GM18507 (cell line): ENCODE results near the gene WHRN.
A peak's percentile ranks its signal among the peaks of the same experiment; 100 is the strongest.

Experiments used
- DNase-seq: peaks from one replicate; pipeline ENCODE4 v3.0.0; 2011; ENCODE audit warnings: low read depth; ENCODE audit not compliant: insufficient read length; ENCODE audit errors: extremely low spot score
- FAIRE-seq: peaks from 2 replicates; lab custom pipeline; 2011; peaks lifted over from hg19 to GRCh38; lab: Jason Lieb, UNC

The WHRN gene

GRCh38 chr9:114409103-114409780 is 96.0 kb downstream of the WHRN start:
- FAIRE-seq (no peak), DNase-seq (no peak)

- no peak for FAIRE-seq
These were observed 96.6 kb downstream of the WHRN start for GRCh38 chr9:114408645-114409044.

GRCh38 chr9:114407889-114408288 is 97.4 kb downstream of the WHRN start:
- DNase-seq (no peak), FAIRE-seq (no peak)

More at GRCh38 chr9:114408645-114409044, 96.6 kb downstream of the WHRN start:
- DNase-seq, result no peak

GRCh38 chr9:114406441-114406840 is 98.8 kb downstream of the WHRN start:
- FAIRE-seq, result no peak
- DNase-seq, result no peak

GRCh38 chr9:114405294-114406034 is 99.8 kb downstream of the WHRN start:
- peak; percentile 71 for DNase-seq
- FAIRE-seq, result peak; percentile 90

- DNase-seq (no peak), FAIRE-seq (peak; percentile 21)
These were observed 100.7 kb downstream of the WHRN start for GRCh38 chr9:114404531-114404930.

- DNase-seq (no peak), FAIRE-seq (no peak)
These were observed 102.0 kb downstream of the WHRN start for GRCh38 chr9:114403153-114403756.

GRCh38 chr9:114401344-114401743 is 103.9 kb downstream of the WHRN start:
- DNase-seq (no peak), FAIRE-seq (no peak)

GRCh38 chr9:114400772-114401171 is 104.5 kb downstream of the WHRN start:
- DNase-seq, result no peak
- FAIRE-seq, result no peak

GRCh38 chr9:114400219-114400618 is 105.1 kb downstream of the WHRN start:
- no peak for FAIRE-seq
- no peak for DNase-seq

GRCh38 chr9:114399381-114399780 is 105.9 kb downstream of the WHRN start:
- no peak for FAIRE-seq
- no peak for DNase-seq

- DNase-seq, result peak; percentile 96
- FAIRE-seq, result peak; percentile 89
These were observed 107.2 kb downstream of the WHRN start for GRCh38 chr9:114397848-114398605.

GRCh38 chr9:114397219-114397847 is 107.9 kb downstream of the WHRN start:
- DNase-seq, result no peak
- no peak for FAIRE-seq

- no peak for FAIRE-seq
- no peak for DNase-seq
These were observed 108.6 kb downstream of the WHRN start for GRCh38 chr9:114396558-114397218.

- FAIRE-seq, result no peak
- no peak for DNase-seq
These were observed 109.5 kb downstream of the WHRN start for GRCh38 chr9:114395768-114396167.

- DNase-seq, result no peak
- no peak for FAIRE-seq
These were observed 110.0 kb downstream of the WHRN start for GRCh38 chr9:114395334-114395617.

GRCh38 chr9:114394523-114395333 is 110.5 kb downstream of the WHRN start:
- no peak for FAIRE-seq
- no peak for DNase-seq

- no peak for FAIRE-seq
- no peak for DNase-seq
These were observed 112.5 kb downstream of the WHRN start for GRCh38 chr9:114392749-114393112.

GRCh38 chr9:114390952-114391351 is 114.3 kb downstream of the WHRN start:
- DNase-seq (no peak), FAIRE-seq (no peak)
